ENCODE measurements around the gene ANKRD65. TPM values are rescaled to one million over a fixed set of nuclear protein-coding genes. Genes with fewer than 3 reads are reported as not detected.
"Not testable (repeated sequence)": the region's sequence is repeated elsewhere in the genome, so short reads cannot be mapped to it uniquely, and the experiment has no call there.

Gene ANKRD65
- polyA plus RNA-seq, 10 donors: 10.3 to 15.7 (median 14.3) TPM

DNA sequence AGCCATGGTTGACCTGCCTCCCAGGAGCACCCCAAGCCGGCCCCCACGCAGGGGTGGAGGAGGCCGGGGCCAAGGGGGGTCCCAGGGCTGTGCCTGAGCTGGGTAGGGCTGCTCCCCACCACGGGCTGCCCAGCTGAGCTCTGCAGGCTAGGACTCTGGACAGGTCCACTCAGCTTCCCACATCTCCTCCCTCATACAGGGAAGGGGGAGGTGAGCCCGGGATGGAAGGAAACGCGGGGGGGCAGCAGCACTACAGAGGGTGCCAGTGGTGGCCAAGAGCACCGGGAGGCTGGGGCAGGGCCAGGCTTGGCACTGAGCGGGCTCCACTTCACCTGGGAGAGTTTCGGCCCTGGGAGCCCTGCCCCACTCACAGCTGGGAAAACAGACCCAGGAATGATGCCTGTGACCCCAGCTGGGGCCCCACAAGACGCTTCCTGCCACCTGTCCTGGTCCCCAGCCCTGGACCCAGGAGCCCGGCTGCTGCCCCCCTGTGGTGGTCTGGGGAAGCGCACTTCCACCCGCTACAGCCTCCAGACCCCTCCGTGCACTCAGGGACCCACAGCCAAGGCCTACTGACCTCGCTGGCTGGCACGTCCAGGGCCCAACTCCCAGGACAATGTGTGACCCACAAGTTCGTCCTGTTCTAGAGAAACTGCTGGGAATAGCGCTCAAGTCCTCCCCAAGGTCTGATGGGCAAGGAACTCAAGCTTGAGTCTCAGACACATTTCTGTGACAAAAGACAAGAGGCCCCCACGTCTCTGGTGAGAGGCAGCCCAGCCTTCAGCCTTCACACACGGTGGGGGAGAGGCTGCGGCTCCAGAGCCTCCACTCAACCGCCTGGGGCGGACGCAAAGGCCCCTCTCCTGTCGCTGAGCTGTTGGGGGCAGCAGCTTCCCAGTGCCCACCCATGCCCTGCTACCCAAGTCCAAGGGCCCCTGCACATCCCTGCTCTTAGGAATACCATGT, 49.0 kb downstream of the ANKRD65 start:
- peak in 1 of 3 donors; percentile 76 for DNase-seq

DNA sequence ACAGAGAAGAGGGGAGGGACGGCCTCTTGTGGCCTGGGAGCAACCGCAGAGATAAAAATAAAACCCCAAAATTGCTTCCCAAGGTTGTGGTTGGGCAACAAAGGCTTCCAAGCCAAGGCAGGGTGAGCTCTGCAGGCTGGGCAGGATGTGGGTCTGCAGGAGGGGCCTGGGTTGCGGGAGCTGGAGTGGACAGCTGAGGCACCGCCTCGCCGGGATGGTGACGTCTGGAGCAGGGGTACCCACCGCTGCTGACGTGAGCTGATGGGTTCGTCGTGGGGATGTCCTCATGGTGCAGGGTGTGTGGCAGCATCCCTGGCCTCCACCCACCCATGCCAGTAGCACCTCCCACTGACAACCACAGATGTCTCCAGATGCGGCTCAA, 49.7 kb downstream of the ANKRD65 start:
- DNase-seq: no peak

DNA sequence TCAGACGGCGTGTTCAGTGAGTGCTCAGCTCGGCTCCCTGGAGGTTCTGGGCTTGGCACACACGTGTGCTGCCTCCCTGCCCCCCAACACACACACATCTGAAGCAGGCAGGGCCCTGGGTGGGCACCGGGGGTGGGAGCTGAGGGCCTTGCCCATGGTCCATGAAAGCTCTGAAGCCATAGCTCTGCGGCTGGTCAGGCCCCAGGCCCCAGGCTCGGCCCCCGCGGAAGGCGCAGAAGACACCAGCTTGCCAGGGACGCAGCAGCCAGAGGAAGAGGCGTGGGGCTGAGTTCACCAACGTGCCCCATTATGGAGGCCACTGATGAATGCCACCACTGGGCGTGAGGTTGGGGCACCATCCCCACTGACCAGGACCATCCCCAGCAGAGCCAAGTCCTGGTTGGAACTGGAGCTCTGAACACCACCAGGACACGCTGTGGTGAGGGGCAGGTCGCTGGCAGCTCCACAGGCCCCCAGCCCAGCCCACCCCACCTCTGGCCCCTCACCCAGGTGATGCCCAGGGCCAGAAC, 50.2 kb downstream of the ANKRD65 start:
- DNase-seq: no peak

DNA sequence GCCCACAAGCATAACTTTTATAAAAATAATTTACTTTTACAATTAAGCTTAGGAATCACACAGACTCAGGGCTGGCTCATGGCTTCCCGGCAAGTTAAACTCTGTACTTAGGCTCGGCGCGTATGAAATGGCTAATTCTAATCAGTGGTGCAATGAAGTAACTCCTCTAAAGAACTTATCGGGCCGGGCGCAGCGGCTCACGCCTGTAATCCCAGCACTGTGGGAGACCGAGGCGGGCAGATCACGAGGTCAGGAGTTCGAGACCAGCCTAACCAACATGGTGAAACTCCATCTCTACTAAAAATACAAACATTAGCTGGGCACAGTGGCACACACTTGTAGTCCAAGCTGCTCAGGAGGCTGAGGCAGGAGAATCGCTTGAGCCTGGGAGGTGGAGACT, 51.0 kb downstream of the ANKRD65 start:
- not testable (repeated sequence) for DNase-seq

Other genes with a start within 250 kb of the ANKRD65 start
- under 1 TPM in 7 of 10 donors, not detected in 3; 0.13 to 0.50 (median 0.27) TPM for gene TTLL10, start 247.4 kb downstream of the ANKRD65 start, polyA plus RNA-seq (ENCODE audit: insufficient read length in 10 of 10)
- gene TNFRSF18, start 214.7 kb downstream of the ANKRD65 start, polyA plus RNA-seq (ENCODE audit: insufficient read length in 10 of 10): 1 to 10 TPM; 1.9 to 4.6 (median 2.9) TPM
- gene TNFRSF4, start 207.1 kb downstream of the ANKRD65 start, polyA plus RNA-seq (ENCODE audit: insufficient read length in 10 of 10): 1 to 10 TPM; 1.0 to 3.7 (median 2.0) TPM
- gene SDF4, start 189.3 kb downstream of the ANKRD65 start, polyA plus RNA-seq (ENCODE audit: insufficient read length in 10 of 10): 100 to 1,000 TPM in 2 of 10 donors, 10 to 100 TPM in 8; 73.5 to 121 (median 88.5) TPM
- gene B3GALT6, start 189.0 kb downstream of the ANKRD65 start, polyA plus RNA-seq (ENCODE audit: insufficient read length in 10 of 10): 10 to 100 TPM; 12.1 to 21.2 (median 15.6) TPM
- gene C1QTNF12, start 174.6 kb downstream of the ANKRD65 start, polyA plus RNA-seq (ENCODE audit: insufficient read length in 10 of 10): 1 to 10 TPM; 1.0 to 6.7 (median 2.7) TPM
- 10 to 100 TPM; 34.4 to 46.8 (median 38.4) TPM for gene UBE2J2, start 147.4 kb downstream of the ANKRD65 start, polyA plus RNA-seq (ENCODE audit: insufficient read length in 10 of 10)
- 1 to 10 TPM; 2.7 to 8.5 (median 4.2) TPM for gene SCNN1D, start 140.8 kb downstream of the ANKRD65 start, polyA plus RNA-seq (ENCODE audit: insufficient read length in 10 of 10)
- 10 to 100 TPM; 23.6 to 57.8 (median 40.0) TPM for gene ACAP3, start 113.3 kb downstream of the ANKRD65 start, polyA plus RNA-seq (ENCODE audit: insufficient read length in 10 of 10)
- 1 to 10 TPM; 4.1 to 9.3 (median 6.4) TPM for gene PUSL1, start 112.7 kb downstream of the ANKRD65 start, polyA plus RNA-seq (ENCODE audit: insufficient read length in 10 of 10)
- gene INTS11, start 96.6 kb downstream of the ANKRD65 start, polyA plus RNA-seq (ENCODE audit: insufficient read length in 10 of 10): 100 to 1,000 TPM in 1 of 10 donors, 10 to 100 TPM in 9; 60.2 to 107 (median 73.9) TPM
- gene CPTP, start 96.5 kb downstream of the ANKRD65 start, polyA plus RNA-seq (ENCODE audit: insufficient read length in 10 of 10): 10 to 100 TPM; 10.6 to 17.2 (median 14.0) TPM
- 1 to 10 TPM; 1.4 to 3.2 (median 1.9) TPM for gene TAS1R3, start 90.0 kb downstream of the ANKRD65 start, polyA plus RNA-seq (ENCODE audit: insufficient read length in 10 of 10)
- gene DVL1, start 71.9 kb downstream of the ANKRD65 start, polyA plus RNA-seq (ENCODE audit: insufficient read length in 10 of 10): 10 to 100 TPM; 26.6 to 50.4 (median 34.9) TPM
- gene MXRA8, start 62.7 kb downstream of the ANKRD65 start, polyA plus RNA-seq (ENCODE audit: insufficient read length in 10 of 10): 100 to 1,000 TPM in 2 of 10 donors, 10 to 100 TPM in 8; 52.6 to 111 (median 69.8) TPM
- 10 to 100 TPM; 44.1 to 80.7 (median 57.9) TPM for gene AURKAIP1, start 46.1 kb downstream of the ANKRD65 start, polyA plus RNA-seq (ENCODE audit: insufficient read length in 10 of 10)
- gene CCNL2, start 21.9 kb downstream of the ANKRD65 start, polyA plus RNA-seq (ENCODE audit: insufficient read length in 10 of 10): 100 to 1,000 TPM in 9 of 10 donors, 10 to 100 TPM in 1; 99.5 to 280 (median 146) TPM
- 100 to 1,000 TPM in 7 of 10 donors, 10 to 100 TPM in 3; 93.2 to 116 (median 110) TPM for gene MRPL20, start 14.0 kb downstream of the ANKRD65 start, polyA plus RNA-seq (ENCODE audit: insufficient read length in 10 of 10)
- gene VWA1, start 14.4 kb upstream of the ANKRD65 start, polyA plus RNA-seq (ENCODE audit: insufficient read length in 10 of 10): 10 to 100 TPM; 39.3 to 78.6 (median 50.7) TPM
- 1 to 10 TPM in 1 of 10 donors, under 1 TPM in 9; 0.25 to 1.5 (median 0.61) TPM for gene ATAD3C, start 28.4 kb upstream of the ANKRD65 start, polyA plus RNA-seq (ENCODE audit: insufficient read length in 10 of 10)
- gene ATAD3B, start 50.5 kb upstream of the ANKRD65 start, polyA plus RNA-seq (ENCODE audit: insufficient read length in 10 of 10): 10 to 100 TPM in 8 of 10 donors, 1 to 10 TPM in 2; 8.5 to 14.5 (median 12.0) TPM
- gene ATAD3A, start 90.9 kb upstream of the ANKRD65 start, polyA plus RNA-seq (ENCODE audit: insufficient read length in 10 of 10): 10 to 100 TPM; 10.2 to 21.1 (median 17.9) TPM
- 1 to 10 TPM; 1.7 to 8.0 (median 3.5) TPM for gene TMEM240, start 119.3 kb upstream of the ANKRD65 start, polyA plus RNA-seq (ENCODE audit: insufficient read length in 10 of 10)
- gene SSU72, start 153.6 kb upstream of the ANKRD65 start, polyA plus RNA-seq (ENCODE audit: insufficient read length in 10 of 10): 10 to 100 TPM; 80.9 to 98.9 (median 86.8) TPM
- gene FNDC10, start 178.9 kb upstream of the ANKRD65 start, polyA plus RNA-seq (ENCODE audit: insufficient read length in 10 of 10): 1 to 10 TPM in 9 of 10 donors, under 1 TPM in 1; 0.97 to 3.9 (median 2.1) TPM
- gene MIB2, start 194.2 kb upstream of the ANKRD65 start, polyA plus RNA-seq (ENCODE audit: insufficient read length in 10 of 10): 10 to 100 TPM; 34.0 to 75.0 (median 57.5) TPM
- 10 to 100 TPM; 17.5 to 52.0 (median 25.9) TPM for gene MMP23B, start 210.9 kb upstream of the ANKRD65 start, polyA plus RNA-seq (ENCODE audit: insufficient read length in 10 of 10)
- 10 to 100 TPM; 31.1 to 35.7 (median 33.1) TPM for gene CDK11B, start 237.7 kb upstream of the ANKRD65 start, polyA plus RNA-seq (ENCODE audit: insufficient read length in 10 of 10)

Measured in muscle of back (tissue), 11 donors.